Activated naive CD4-positive, alpha-beta T cell treated with anti-CD3 and anti-CD28 coated beads, Interleukin-2, amount 50 U/mL, for 24 hours (primary cell): ENCODE data around the gene EIF3A.
"Not testable (repeated sequence)": the region's sequence is repeated elsewhere in the genome, so short reads cannot be mapped to it uniquely, and the experiment has no call there.

ENCODE experiments used
- H3K27ac Mint-ChIP-seq: one replicate; pipeline ENCODE4 v1.8.0; 2021; ENCODE audit warnings: mild to moderate bottlenecking, mixed read lengths
- H3K27me3 Mint-ChIP-seq: one replicate; pipeline ENCODE4 v1.8.0; 2021; ENCODE audit warnings: mixed read lengths
- H3K36me3 Mint-ChIP-seq: one replicate; pipeline ENCODE4 v1.8.0; 2021; ENCODE audit warnings: mixed read lengths
- H3K4me1 Mint-ChIP-seq: one replicate; pipeline ENCODE4 v1.8.0; 2021; ENCODE audit warnings: mixed read lengths
- H3K4me3 Mint-ChIP-seq: one replicate; pipeline ENCODE4 v1.8.0; 2021; ENCODE audit warnings: mild to moderate bottlenecking, mixed read lengths
- H3K9me3 Mint-ChIP-seq: one replicate; pipeline ENCODE4 v1.8.0; 2021; ENCODE audit warnings: mixed read lengths

The EIF3A gene

DNA sequence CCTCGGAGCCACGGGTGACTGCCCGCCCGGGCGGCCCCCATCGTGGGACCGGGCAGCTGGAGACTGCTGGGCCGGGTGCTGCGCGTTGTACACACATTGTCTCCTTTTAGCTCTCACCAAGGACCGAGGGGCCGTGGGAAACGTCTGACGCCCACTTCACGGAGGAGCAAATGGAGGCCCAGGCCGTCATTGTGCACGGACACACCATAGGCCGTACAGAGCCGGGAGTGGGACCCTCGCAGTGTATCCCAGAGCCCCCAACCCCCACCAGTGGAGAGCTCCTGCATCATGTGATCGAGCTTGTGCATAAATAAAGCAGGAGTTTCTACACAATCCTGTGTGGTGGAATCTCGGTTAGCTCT is 24.0 kb upstream of the EIF3A start:
- H3K27ac Mint-ChIP-seq: no peak overlapping the region
- H3K36me3 Mint-ChIP-seq: peaks cover 2% of the 10 kb centered on the region
- no peaks in the 10 kb centered on the region for H3K27me3 Mint-ChIP-seq
- H3K4me3 Mint-ChIP-seq: peak overlapping the region; percentile 80
- H3K9me3 Mint-ChIP-seq: no peaks in the 10 kb centered on the region
- H3K4me1 Mint-ChIP-seq: peaks cover 10% of the 10 kb centered on the region

DNA sequence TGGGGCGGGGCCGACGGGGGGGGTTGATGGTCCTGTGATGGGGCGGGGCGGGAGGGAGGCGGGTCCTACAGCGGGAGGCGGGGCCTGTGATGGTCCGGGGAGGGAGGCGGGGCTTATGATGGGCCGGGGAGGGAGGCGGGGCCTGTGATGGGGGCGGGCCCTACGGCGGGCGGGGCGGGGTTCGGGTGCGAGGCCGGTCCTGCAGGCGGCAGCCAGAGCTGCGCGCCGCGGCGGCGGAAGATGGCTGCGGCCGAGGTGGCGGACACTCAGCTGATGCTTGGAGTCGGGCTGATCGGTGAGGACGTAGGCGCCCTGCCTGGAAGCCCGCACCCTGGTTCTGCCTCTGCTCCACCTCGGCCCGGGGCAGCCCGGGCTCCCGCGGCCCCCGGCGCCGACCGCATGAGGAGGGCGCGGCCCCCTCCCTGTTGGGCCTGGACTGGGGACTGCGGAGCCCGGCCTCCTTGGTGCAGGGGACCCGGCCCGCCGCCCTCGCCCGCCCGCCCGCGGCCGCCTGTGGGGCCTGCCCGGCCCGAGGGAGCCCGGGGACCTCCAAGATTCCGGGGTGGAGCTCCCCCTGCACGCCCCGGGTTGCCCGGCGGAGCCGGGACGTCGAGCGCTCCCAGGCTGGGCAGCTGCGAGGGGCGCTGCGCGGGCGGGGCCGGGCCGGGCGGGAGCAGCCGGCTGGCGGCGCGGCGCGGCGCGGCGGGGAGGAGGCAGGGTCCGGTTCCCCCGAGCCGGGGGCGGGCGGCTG is 23.5 kb upstream of the EIF3A start, which contains the start of gene DENND10:
TSS of gene DENND10 (plus strand) at position 211 of the 751 bp plus-strand sequence. CDS start at position 241, 30 bp downstream.
- no peaks in the 10 kb centered on the region for H3K27me3 Mint-ChIP-seq
- no peaks in the 10 kb centered on the region for H3K9me3 Mint-ChIP-seq
- peaks cover 10% of the 10 kb centered on the region for H3K4me1 Mint-ChIP-seq
- H3K4me3 Mint-ChIP-seq: peak within 1 kb of the TSS; percentile 86
- H3K36me3 Mint-ChIP-seq: peaks cover 2% of the 10 kb centered on the region
- peak within 1 kb of the TSS; percentile 90 for H3K27ac Mint-ChIP-seq

DNA sequence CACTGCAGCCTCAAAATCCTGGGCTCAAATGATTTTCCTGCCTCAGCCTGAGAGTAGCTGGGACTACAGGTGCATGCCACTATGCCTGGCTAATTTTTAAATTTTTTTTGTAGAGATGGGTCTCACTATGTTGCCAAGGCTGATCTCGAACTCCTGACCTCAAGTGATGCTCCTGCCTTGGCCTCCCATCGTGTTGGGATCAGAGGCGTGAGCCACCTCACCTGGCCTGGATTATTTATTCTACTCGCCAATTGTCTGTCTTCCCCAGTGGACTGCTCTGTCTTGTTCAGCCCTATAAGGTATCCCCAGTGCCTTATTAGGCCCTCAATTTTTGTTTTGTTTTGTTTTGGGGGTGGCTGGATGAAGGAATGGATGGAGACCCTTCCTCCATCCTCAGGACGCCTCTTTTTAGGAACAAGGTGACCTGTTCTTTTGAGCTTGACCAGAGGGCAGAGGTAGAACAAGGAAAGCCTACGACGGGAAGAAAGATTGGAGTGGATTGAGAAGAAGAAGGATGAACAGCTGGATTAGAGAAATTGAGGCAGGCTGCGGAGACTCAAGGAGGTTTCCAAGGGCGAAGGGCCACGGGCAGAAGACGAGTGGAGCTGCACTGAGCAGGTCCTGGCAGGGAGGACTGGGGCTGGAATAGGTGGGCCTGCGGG is 22.8 kb upstream of the EIF3A start:
- Mint-ChIP-seq H3K4me1 (peaks cover 10% of the 10 kb centered on the region), H3K9me3 (no peaks in the 10 kb centered on the region), H3K27ac (peak overlapping the region; percentile 90), H3K36me3 (peaks cover under 1% of the 10 kb centered on the region), H3K4me3 (peak overlapping the region; percentile 86), H3K27me3 (no peaks in the 10 kb centered on the region)

DNA sequence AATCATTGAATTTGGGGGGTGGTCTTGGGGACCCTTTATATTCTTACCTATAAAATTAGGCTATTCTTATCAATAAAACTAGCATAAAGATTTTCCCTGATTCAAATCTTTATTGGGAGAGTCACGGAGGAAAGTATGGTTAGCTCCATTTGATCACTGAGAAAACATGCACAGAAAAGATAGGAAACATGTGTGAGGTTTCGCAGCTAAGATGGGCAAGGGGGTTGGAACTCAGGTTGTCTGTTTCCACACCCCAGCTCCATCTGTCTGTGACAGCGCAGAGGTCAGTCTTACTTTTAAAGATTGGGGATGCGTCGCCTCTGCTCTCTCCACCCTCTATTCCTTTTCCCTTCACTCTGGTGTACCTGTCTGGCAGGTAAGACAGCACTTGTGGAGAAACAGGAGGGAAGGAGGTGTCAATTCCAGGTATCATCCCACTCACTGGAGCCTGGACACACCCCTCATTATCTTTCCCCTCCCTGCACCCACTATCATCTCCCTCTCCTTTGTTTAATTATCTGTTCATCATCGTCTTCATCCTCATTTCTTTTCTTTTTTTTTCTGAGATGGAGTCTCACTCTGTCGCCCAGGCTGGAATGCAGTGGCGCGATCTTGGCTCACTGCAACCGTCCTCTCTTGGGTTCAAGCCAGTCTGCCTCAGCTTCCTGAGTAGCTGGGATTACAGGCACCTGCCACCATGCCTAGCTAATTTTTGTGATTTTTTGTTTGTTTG is 20.9 kb upstream of the EIF3A start:
- Mint-ChIP-seq H3K4me1 (peaks cover 10% of the 10 kb centered on the region), H3K4me3 (no peak overlapping the region), H3K27ac (peak overlapping the region; percentile 63), H3K27me3 (no peaks in the 10 kb centered on the region), H3K9me3 (no peaks in the 10 kb centered on the region), H3K36me3 (no peaks in the 10 kb centered on the region)

DNA sequence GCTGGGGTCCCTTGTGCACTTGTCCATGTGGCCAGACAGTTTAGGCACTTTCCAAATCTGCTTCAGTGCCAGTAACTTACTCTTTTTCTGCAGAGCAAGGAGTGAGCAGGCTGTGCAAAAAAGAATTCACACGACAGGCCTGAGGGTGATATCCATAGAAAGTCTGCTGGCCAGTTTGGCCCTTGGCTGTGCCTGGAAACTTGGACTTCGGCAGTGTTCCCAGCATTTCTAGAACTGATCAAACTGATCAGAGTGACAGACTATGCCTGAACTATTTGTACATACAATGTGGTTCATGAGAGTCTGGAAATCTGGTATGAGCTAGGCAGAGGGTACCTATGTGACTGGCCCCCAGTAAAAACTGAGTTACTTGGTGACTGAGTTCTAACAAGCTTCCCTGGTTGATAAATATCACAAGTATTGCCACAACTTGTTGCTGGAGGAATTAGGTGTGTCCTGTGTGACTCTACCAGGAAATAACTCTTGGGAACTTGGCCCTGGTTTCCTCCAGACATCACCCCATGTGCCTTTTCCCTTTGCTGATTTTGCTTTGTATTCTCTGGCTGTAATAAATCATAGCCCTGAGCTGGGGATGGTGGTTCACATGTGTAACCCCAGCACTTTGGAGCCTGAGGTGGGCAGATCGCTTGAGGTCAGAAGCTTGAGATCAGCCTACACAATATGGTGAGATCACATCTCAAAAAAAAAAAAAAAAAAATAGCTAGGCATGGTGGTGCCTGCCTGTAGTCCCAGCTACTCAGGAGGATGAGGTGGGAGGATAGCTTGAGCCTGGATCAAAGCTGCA is 20.0 kb upstream of the EIF3A start:
- peak overlapping the region; percentile 57 for H3K27ac Mint-ChIP-seq

DNA sequence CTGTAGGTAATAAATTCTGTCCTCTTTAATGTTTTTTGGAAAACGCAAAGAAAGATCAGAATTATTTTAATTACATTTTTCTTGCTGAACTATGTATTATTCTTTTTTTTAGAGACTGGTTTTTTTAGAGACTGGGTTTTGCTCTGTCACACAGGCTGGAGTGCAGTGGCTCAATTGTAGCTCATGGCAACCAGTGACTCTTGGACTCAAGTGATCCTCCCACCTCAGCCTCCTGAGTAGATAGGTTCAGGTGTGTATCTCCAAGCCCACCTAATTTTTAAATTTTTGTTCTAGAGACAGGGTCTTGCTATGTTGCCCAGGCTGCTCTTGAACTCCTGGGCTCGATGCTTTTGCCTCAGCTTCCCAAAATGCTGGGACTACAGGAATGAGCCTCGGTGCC is 18.0 kb upstream of the EIF3A start:
- Mint-ChIP-seq H3K36me3 (no peaks in the 10 kb centered on the region), H3K4me1 (peaks cover 16% of the 10 kb centered on the region), H3K27me3 (no peaks in the 10 kb centered on the region), H3K9me3 (no peaks in the 10 kb centered on the region), H3K4me3 (no peak overlapping the region), H3K27ac (no peak overlapping the region)

More for the DNA sequence above, 20.0 kb upstream of the EIF3A start:
- Mint-ChIP-seq H3K9me3 (no peaks in the 10 kb centered on the region), H3K27me3 (no peaks in the 10 kb centered on the region), H3K36me3 (no peaks in the 10 kb centered on the region), H3K4me3 (no peak overlapping the region), H3K4me1 (peaks cover 18% of the 10 kb centered on the region)

DNA sequence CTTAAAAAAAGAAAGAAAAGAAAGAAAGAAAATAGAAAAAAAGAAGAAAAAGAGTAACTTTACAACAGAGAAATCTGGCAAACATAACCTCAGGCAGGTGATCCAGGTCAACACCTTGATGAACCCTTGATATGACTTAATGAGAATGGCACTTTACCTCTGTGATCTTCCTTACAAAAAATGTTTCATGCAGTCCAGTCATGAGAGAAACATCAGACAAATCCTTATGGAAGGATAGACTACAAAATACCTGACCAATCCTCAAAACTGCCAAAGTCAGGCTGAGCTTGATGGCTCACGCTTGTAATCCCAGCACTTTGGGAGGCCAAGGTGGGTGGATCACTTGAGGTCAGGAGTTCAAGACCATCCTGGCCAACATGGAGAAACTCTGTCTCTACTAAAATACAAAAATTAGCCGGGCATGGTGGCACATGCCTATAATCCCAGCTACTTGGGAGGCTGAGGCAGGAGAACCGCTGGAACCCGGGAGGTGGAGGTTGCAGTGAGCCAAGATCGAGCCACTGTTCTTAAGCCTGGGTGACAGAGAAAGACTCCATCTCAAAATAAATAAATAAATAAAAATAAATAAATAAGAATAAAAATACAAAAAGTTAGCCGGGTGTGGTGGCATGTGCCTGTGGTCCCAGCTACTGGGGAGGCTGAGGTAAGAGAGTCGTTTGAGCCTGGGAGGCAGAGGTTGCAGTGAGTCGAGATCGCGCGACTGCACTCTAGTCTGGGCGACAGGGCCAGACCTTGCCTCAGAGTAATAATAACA is 16.2 kb upstream of the EIF3A start:
- peaks cover 20% of the 10 kb centered on the region for H3K4me1 Mint-ChIP-seq
- not testable (repeated sequence) for H3K27me3 Mint-ChIP-seq, H3K36me3 Mint-ChIP-seq, H3K4me3 Mint-ChIP-seq, H3K27ac Mint-ChIP-seq, H3K9me3 Mint-ChIP-seq

DNA sequence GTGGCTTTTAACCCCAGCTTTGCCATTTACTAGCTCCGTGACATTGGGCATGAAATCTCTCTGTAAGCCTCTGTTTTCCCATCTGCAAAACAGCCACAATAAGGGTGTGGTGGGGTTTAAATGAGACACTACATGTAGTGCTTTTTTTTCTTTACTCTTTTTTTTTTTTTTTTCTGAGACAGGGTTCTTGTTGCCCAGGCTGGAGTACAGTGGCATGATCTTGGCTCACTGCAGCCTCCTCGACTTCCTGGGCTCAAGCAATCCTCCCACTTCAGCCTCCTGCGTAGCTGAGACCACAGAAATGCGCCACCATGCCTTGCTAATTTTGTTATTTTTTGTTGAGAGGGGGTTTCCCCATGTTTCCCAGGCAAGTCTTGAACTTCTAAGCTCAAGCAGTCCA is 15.0 kb upstream of the EIF3A start:
- no peaks in the 10 kb centered on the region for H3K27me3 Mint-ChIP-seq
- H3K9me3 Mint-ChIP-seq: no peaks in the 10 kb centered on the region
- no peak overlapping the region for H3K4me3 Mint-ChIP-seq
- H3K4me1 Mint-ChIP-seq: peaks cover 28% of the 10 kb centered on the region
- H3K36me3 Mint-ChIP-seq: no peaks in the 10 kb centered on the region
- no peak overlapping the region for H3K27ac Mint-ChIP-seq

DNA sequence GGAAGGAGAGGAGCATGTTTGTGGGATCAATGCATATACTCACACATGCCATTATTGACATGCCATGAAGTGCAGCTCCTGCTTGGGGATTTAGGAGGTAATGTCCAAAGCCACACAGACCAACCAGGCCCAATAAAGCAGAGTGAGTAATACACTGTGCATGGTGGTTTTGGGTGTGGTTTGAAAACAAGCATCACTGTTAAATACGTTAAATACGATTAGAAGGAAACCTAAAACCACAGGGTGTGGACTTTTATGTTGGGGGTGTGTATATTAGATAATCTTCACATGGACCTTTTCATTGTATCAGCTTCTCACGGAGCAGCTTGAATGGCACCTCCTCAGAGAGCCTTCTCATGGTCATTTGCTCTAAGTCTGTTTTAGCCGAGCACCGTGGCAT is 10.4 kb upstream of the EIF3A start:
- Mint-ChIP-seq H3K36me3 (peaks cover 3% of the 10 kb centered on the region), H3K27me3 (no peaks in the 10 kb centered on the region), H3K27ac (peak overlapping the region; percentile 80), H3K4me1 (peaks cover 36% of the 10 kb centered on the region), H3K9me3 (no peaks in the 10 kb centered on the region), H3K4me3 (peak overlapping the region; percentile 30)

DNA sequence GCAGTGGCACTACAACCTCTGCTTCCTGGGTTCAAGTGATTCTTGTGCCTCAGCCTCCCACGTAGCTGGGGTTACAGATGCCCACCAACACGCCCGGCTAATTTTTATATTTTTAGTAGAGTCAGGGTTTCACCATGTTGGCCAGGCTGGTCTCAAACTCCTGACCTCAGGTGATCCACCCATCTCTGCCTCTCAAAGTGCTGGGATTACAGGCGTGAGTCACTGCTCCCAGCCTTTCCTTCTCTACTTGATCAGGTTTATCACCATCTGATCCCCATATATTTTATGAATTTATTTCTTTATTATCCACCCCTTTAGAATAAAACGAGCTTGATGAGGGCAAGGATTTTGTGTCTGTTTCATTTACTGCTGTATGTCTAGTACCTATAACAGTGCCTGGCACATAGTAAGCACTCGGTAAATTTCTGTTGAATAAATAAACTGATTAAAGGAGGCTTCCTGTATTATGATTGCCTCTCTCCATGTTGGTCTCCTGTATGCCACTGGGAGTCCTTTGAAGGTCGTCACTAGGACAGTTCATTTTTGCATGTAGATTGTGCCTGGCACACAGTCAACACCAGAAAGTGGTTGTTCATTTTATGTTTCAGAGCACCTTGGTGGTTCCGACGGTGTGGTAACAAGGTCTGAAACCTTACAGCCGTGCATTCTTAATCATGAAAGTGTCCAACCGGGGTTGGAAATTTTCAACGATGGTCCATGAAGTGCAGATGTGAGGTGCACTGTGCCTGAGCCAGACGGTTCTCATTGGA is 9.6 kb upstream of the EIF3A start:
- peaks cover 3% of the 10 kb centered on the region for H3K36me3 Mint-ChIP-seq
- peak overlapping the region; percentile 80 for H3K27ac Mint-ChIP-seq
- no peaks in the 10 kb centered on the region for H3K9me3 Mint-ChIP-seq
- H3K4me3 Mint-ChIP-seq: peak overlapping the region; percentile 52
- H3K4me1 Mint-ChIP-seq: peaks cover 28% of the 10 kb centered on the region
- H3K27me3 Mint-ChIP-seq: no peaks in the 10 kb centered on the region

DNA sequence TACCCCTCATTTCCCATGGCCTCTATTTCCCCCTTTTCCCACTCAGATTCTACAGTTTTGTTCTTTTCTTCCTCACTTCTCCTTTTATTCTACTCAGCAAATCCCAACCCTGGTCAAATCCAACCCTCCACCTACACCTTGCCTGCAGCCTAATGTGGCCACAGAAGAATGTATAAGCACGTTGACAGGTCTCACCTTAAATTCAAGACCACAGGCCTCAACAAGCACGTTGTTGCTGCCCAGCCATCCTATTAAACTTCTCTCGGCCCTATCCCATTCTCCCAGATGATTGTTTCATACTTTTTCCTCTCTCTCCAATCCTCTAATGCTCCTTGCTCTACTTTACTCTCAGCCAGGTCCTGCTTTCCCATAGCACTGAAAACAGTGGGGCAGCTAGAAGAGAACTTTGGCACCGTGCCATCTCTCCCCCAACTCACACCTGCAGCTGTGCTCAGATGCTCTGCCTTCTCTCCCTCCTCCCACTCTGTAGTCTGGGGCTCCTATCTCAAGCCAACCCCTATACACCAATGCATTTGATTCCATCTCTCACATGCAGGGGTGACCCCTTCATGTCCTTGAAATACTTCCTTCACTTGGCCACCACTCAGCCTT is 6.8 kb upstream of the EIF3A start:
- H3K4me3 Mint-ChIP-seq: no peak overlapping the region
- H3K4me1 Mint-ChIP-seq: peaks cover 32% of the 10 kb centered on the region

DNA sequence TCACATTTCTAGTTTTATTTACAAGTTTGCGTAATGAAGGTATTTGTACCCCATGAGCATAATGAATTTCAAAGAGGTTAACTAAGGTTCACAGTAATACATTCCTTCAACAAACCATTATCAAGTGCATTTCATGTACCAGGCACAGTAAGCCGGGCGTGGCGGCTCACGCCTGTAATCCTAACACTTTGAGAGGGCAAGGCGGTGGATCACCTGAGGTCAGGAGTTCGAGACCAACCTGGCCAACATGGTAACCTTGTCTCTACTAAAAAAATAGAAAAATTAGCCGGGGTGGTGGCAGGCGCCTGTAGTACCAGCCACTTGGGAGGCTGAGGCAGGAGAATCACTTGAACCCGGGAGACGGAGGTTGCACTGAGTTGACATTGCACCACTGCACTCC is 4.3 kb upstream of the EIF3A start:
- Mint-ChIP-seq H3K27ac (no peak overlapping the region), H3K4me3 (no peak overlapping the region), H3K27me3 (no peaks in the 10 kb centered on the region), H3K4me1 (peaks cover 18% of the 10 kb centered on the region), H3K9me3 (no peaks in the 10 kb centered on the region), H3K36me3 (peaks cover 6% of the 10 kb centered on the region)

More for the DNA sequence above, 6.8 kb upstream of the EIF3A start:
- peak overlapping the region; percentile 13 for H3K27ac Mint-ChIP-seq
- no peaks in the 10 kb centered on the region for H3K9me3 Mint-ChIP-seq
- H3K27me3 Mint-ChIP-seq: no peaks in the 10 kb centered on the region
- peaks cover 3% of the 10 kb centered on the region for H3K36me3 Mint-ChIP-seq

DNA sequence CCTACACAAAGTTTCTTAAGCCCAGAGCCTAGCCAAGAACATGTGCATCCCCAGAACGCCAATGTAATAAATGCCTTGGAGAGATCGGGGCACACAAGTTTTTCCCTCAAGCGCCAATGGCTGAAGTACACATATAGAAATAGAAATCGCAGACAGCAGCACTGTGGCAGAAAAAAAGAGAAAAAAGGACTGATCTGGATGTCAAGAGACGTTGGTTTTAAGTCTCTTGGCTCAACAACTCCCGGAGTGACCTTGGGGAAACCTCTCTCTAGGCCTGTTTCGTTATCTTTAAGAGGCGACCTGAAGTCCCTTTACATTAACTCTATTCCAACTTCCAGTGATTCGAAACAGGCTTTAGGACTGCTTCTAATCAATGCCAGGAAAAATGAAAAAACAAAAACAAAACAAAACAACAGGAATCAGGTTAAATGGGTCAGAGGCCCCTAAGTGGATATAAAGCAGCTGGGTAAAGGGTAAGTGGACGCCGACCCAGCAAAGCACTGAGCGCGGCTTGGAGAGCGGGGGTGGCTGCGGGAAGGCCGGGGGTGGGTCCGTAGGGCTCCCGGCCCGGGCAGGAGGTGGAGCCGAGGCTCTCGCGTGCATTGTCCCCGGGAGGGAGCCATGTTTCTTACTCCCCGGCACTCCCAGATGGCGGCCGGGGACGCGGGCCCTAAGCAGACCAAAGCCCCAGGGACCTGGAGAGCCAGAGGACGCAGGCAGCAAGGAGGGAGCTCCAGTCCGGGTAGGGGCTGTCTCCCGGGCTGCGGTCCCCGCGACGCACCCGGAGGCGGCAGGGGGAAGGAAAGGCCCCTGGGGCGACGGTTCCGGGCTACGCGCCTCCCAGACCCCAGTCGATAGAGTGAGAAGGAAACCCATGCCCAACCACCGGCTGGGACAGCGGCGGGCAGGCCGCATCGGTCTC is 757 bp downstream of the EIF3A start:
- Mint-ChIP-seq H3K4me3 (peak overlapping the region; percentile 99), H3K4me1 (peaks cover 43% of the 10 kb centered on the region), H3K27ac (peak overlapping the region; percentile 97), H3K9me3 (no peaks in the 10 kb centered on the region), H3K36me3 (peaks cover 19% of the 10 kb centered on the region), H3K27me3 (no peaks in the 10 kb centered on the region)
